ENCODE measurements around the gene ANKRD33B.

GRCh38 chr5:10604975-10605374 lies 41.1 kb downstream of the ANKRD33B start:
- TF ChIP-seq JUNB (CRISPR knock-in tag; conservative IDR thresholded peaks at IDR 0.05) (no peak), CTCF (IDR thresholded peaks at IDR 0.05 in 2 of 3, conservative IDR thresholded peaks at IDR 0.05 in 1 of 3; ENCODE audit: insufficient read depth in 2 of 3, low read depth in 1 of 3, low read length in 3 of 3) (no peak), EGR1 (conservative IDR thresholded peaks at IDR 0.05) (no peak), EZH2 (IDR thresholded peaks at IDR 0.05; ENCODE audit: borderline replicate concordance, low read depth, low read length) (no peak), ATF1 (CRISPR knock-in tag; IDR thresholded peaks at IDR 0.05) (no peak), ATF1 (tag; IDR thresholded peaks at IDR 0.05) (no peak), CREM (IDR thresholded peaks at IDR 0.05; ENCODE audit: low read depth) (no peak), ZFP30 (CRISPR knock-in tag; IDR thresholded peaks at IDR 0.05; ENCODE audit: borderline replicate concordance) (no peak)

Data from K562 (cell line).